Transverse colon (tissue), 4 donors: ENCODE results near the gene NCK2. TPM values are rescaled to one million over a fixed set of nuclear protein-coding genes. Genes with fewer than 3 reads are reported as not detected.

Source experiments
- DNase-seq: peaks from one replicate; pipeline ENCODE4 v3.0.0-alpha.2; 2019
- H3K27ac ChIP-seq, 4 donors: fragments of 200-600 bp; sonication (generic); 2 replicates each; pipeline ENCODE4 v1.5.1; 2016 to 2018; ENCODE audit warnings: inconsistent platforms in 4 of 4
- H3K27me3 ChIP-seq: fragments of 200-600 bp; sonication (generic); 2 replicates; pipeline ENCODE4 v1.5.1; 2017; ENCODE audit warnings: inconsistent platforms
- H3K36me3 ChIP-seq, 4 donors: fragments of 200-600 bp; sonication (generic); 2 replicates each; pipeline ENCODE4 v1.5.1; 2017 to 2019; ENCODE audit warnings: inconsistent platforms in 4 of 4
- H3K4me1 ChIP-seq, 4 donors: fragments of 200-600 bp; sonication (generic); 2 replicates each; pipeline ENCODE4 v1.5.1; 2017 to 2020; ENCODE audit warnings: inconsistent platforms in 4 of 4
- H3K4me3 ChIP-seq, 4 donors: fragments of 200-600 bp; sonication (generic); 1 replicate in 1 of 4; 2 replicates in 3 of 4; pipeline versions ENCODE4 v1.5.1 to v1.6.1; 2017 to 2019; ENCODE audit warnings: inconsistent platforms in 4 of 4
- H3K9me3 ChIP-seq, 2 donors: fragments of 200-600 bp; sonication (generic); 2 replicates each; pipeline ENCODE4 v1.5.1; 2017 to 2019; ENCODE audit warnings: inconsistent platforms in 2 of 2
- CTCF ChIP-seq, 5 experiments: fragments of 200-600 bp in 3 of 5; fragments of 450-650 bp in 2 of 5; sonication (generic) in 3 of 5; IDR thresholded peaks; 1 replicate in 2 of 5; 2 replicates in 3 of 5; pipeline ENCODE4 v1.5.1; 2016 to 2017; ENCODE audit warnings: antibody characterized with exemption in 5 of 5, inconsistent platforms in 3 of 5, mild to moderate bottlenecking in 2 of 5, moderate library complexity in 1 of 5
- EP300 ChIP-seq: sonication (generic); formaldehyde crosslinking; IDR thresholded peaks from one replicate; pipeline ENCODE4 v1.6.1; 2017; ENCODE audit warnings: antibody characterized with exemption, low read depth
- POLR2A ChIP-seq: fragments of 450-650 bp; IDR thresholded peaks from one replicate; pipeline ENCODE4 v1.6.1; 2016; ENCODE audit warnings: antibody characterized with exemption, mild to moderate bottlenecking, moderate library complexity
- POLR2AphosphoS5 ChIP-seq, 3 donors: sonication (generic); formaldehyde crosslinking; IDR thresholded peaks; one replicate each; pipeline ENCODE4 v1.6.1; 2016; ENCODE audit warnings: antibody characterized with exemption in 3 of 3
- WGBS, 2 donors: methylation state at CpG; one replicate each; pipeline ENCODE4 v1.1.5; 2018; ENCODE audit warnings: low coverage in 1 of 2; 5-methylcytosine and 5-hydroxymethylcytosine counted together
- in situ Hi-C, 4 donors: fragments of 200-750 bp; cut with MboI; loops; one replicate each; pipeline versions ENCODE4 v1.15.0 to v1.15.1; 2017; ENCODE audit warnings: low sequenced_read_pairs in 3 of 4, low pct_ligation_motif_present in 1 of 4, low pct_unique_long_range_greater_than_20kb in 1 of 4
- intact Hi-C: fragments of 100-400 bp; cut with DNase I; formaldehyde crosslinking; loops from one replicate; pipeline ENCODE4 v1.15.1; 2023; ENCODE audit warnings: low total_unique reads
- total RNA-seq, 4 donors: library from RNA; depleted of rRNA; stranded (reverse); fragments of >200 nt; gene quantifications; one replicate each; pipeline ENCODE4 v1.1.0, GENCODE V29; 2016

The NCK2 gene
- total RNA-seq, 4 donors from 2014 or later = 42.2 to 74.1 (median 59.9) TPM

GRCh38 chr2:105881286-105882136, 136.8 kb downstream of the NCK2 start:
- Histone ChIP-seq H3K9me3 (no peaks in the 10 kb centered on the region), H3K27ac (no peak overlapping the region), H3K27me3 (no peaks in the 10 kb centered on the region), H3K36me3 (peaks cover 0 to 8% (median 3%) of the 10 kb centered on the region in 4 donors), H3K4me3 (no peak overlapping the region), H3K4me1 (peaks cover 19 to 52% (median 29%) of the 10 kb centered on the region in 4 donors)
- TF ChIP-seq POLR2AphosphoS5 (IDR thresholded peaks at IDR 0.05) = no peak
- TF ChIP-seq CTCF (IDR thresholded peaks at IDR 0.05) = no peak
- no peak for TF ChIP-seq EP300
- TF ChIP-seq POLR2A = no peak
- intact Hi-C loops (loop anchor here (5.0 kb wide), 1 partner anchor 1049 kb away; no protein-coding TSS in a partner anchor), in situ Hi-C loops (loop anchor here in 1 of 4 donors (25.0 kb wide), 1 partner anchor 319 kb away; no protein-coding TSS in a partner anchor)
- WGBS, 2 donors = 97 to 100% methylated on average over 1 to 79 of the region's 79 CpGs
- DNase-seq = no peak

GRCh38 chr2:105882341-105882740, 137.6 kb downstream of the NCK2 start:
- in situ Hi-C loops = loop anchor here in 1 of 4 donors (25.0 kb wide), 1 partner anchor 320 kb away; no protein-coding TSS in a partner anchor
- DNase-seq = no peak

GRCh38 chr2:105882920-105883435, 138.3 kb downstream of the NCK2 start:
- Histone ChIP-seq H3K27me3 (no peaks in the 10 kb centered on the region), H3K9me3 (no peaks in the 10 kb centered on the region), H3K27ac (no peak overlapping the region), H3K4me3 (no peak overlapping the region), H3K36me3 (peaks cover 0 to 8% (median 3%) of the 10 kb centered on the region in 4 donors), H3K4me1 (peaks cover 11 to 48% (median 20%) of the 10 kb centered on the region in 4 donors)
- intact Hi-C loops (loop anchor here (5.0 kb wide), 1 partner anchor 1051 kb away; no protein-coding TSS in a partner anchor), in situ Hi-C loops (loop anchor here in 1 of 4 donors (25.0 kb wide), 1 partner anchor 321 kb away; no protein-coding TSS in a partner anchor)
- 89 to 92% methylated on average over 5 to 10 of the region's 10 CpGs for WGBS, 2 donors
- DNase-seq = no peak
- no peak for TF ChIP-seq EP300
- no peak for TF ChIP-seq CTCF (IDR thresholded peaks at IDR 0.05)
- no peak for TF ChIP-seq POLR2AphosphoS5 (IDR thresholded peaks at IDR 0.05)
- no peak for TF ChIP-seq POLR2A

More at GRCh38 chr2:105882341-105882740, 137.6 kb downstream of the NCK2 start:
- WGBS, 2 donors = 94% methylated on average over 10 of the region's 10 CpGs; no CpG with 5 or more reads in 1 of the 2 donors
- no peaks in the 10 kb centered on the region for H3K27me3 ChIP-seq
- H3K4me1 ChIP-seq = peaks cover 17 to 54% (median 26%) of the 10 kb centered on the region in 4 donors
- no peaks in the 10 kb centered on the region for H3K9me3 ChIP-seq
- TF ChIP-seq POLR2A (no peak), EP300 (no peak), POLR2AphosphoS5 (IDR thresholded peaks at IDR 0.05) (no peak), CTCF (IDR thresholded peaks at IDR 0.05) (no peak)
- H3K27ac ChIP-seq = no peak overlapping the region
- peaks cover 0 to 8% (median 3%) of the 10 kb centered on the region in 4 donors for H3K36me3 ChIP-seq
- intact Hi-C loops = loop anchor here (5.0 kb wide), 1 partner anchor 1050 kb away; no protein-coding TSS in a partner anchor
- H3K4me3 ChIP-seq = no peak overlapping the region
